GM23338 (cell line): ENCODE results near the gene FMO1.

Experiments used
- CREB1 ChIP-seq: fragments of 250-450 bp; sonication (Bioruptor Pico); IDR thresholded peaks from 2 replicates; pipeline ENCODE4 v1.5.0; 2020; ENCODE audit warnings: low read depth, mild to moderate bottlenecking, moderate library complexity
- EZH2 ChIP-seq: fragments of 200-600 bp; sonication (generic); IDR thresholded peaks from one replicate; pipeline ENCODE4 v1.8.0; 2017; ENCODE audit warnings: antibody characterized with exemption, mild to moderate bottlenecking, low read depth; ENCODE audit not compliant: unreplicated experiment
- POLR2AphosphoS5 ChIP-seq: IDR thresholded peaks from 2 replicates; pipeline ENCODE4 v1.6.1; 2016; ENCODE audit warnings: antibody characterized with exemption, low read depth
- TF ChIP-seq, protein P1 (sequence below), 2 experiments: fragments of 200-600 bp in 1 of 2; sonication (generic) in 1 of 2; conservative IDR thresholded peaks; 2 replicates each; pipeline versions ENCODE4 v1.5.1 to v1.6.1; 2016 to 2017; ENCODE audit warnings: antibody characterized with exemption in 2 of 2, low read depth in 2 of 2, mild to moderate bottlenecking in 2 of 2, moderate library complexity in 1 of 2

DNA sequence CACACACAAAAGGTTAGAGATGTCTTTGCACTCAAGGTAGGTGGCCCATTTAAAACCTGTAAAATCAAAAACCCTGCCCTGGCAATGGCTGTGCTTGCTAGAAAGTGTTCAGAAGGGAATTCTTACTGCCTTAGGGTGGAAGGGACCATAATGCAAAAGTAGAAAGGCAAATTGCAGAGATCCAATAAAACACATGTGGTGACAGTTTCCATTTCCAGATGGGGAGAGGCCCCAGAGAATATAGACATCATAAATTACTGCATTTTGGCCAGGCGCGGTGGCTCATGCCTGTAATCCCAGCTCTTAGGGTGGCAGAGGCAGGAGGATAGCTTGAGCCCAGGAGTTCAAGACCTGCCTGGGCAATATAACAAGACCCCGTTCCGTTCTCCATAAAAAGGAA is 13.0 kb downstream of the FMO1 start:
- TF ChIP-seq EZH2 (no peak), CREB1 (CRISPR knock-in tag) (no peak), POLR2AphosphoS5 (no peak)
- TF ChIP-seq, protein P1, sequence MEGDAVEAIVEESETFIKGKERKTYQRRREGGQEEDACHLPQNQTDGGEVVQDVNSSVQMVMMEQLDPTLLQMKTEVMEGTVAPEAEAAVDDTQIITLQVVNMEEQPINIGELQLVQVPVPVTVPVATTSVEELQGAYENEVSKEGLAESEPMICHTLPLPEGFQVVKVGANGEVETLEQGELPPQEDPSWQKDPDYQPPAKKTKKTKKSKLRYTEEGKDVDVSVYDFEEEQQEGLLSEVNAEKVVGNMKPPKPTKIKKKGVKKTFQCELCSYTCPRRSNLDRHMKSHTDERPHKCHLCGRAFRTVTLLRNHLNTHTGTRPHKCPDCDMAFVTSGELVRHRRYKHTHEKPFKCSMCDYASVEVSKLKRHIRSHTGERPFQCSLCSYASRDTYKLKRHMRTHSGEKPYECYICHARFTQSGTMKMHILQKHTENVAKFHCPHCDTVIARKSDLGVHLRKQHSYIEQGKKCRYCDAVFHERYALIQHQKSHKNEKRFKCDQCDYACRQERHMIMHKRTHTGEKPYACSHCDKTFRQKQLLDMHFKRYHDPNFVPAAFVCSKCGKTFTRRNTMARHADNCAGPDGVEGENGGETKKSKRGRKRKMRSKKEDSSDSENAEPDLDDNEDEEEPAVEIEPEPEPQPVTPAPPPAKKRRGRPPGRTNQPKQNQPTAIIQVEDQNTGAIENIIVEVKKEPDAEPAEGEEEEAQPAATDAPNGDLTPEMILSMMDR (conservative IDR thresholded peaks at IDR 0.05; ENCODE audit: low read depth in 2 of 2), result no peak
